ENCODE data around the gene DUOXA2. TPM values are rescaled to one million over a fixed set of nuclear protein-coding genes. Genes with fewer than 3 reads are reported as not detected.
"Not testable (repeated sequence)": the region's sequence is repeated elsewhere in the genome, so short reads cannot be mapped to it uniquely, and the experiment has no call there.

Gene DUOXA2
- total and polyA plus RNA-seq, 2 of the 4 experiments (the other 2 are of a cell fraction), result not detected

DNA sequence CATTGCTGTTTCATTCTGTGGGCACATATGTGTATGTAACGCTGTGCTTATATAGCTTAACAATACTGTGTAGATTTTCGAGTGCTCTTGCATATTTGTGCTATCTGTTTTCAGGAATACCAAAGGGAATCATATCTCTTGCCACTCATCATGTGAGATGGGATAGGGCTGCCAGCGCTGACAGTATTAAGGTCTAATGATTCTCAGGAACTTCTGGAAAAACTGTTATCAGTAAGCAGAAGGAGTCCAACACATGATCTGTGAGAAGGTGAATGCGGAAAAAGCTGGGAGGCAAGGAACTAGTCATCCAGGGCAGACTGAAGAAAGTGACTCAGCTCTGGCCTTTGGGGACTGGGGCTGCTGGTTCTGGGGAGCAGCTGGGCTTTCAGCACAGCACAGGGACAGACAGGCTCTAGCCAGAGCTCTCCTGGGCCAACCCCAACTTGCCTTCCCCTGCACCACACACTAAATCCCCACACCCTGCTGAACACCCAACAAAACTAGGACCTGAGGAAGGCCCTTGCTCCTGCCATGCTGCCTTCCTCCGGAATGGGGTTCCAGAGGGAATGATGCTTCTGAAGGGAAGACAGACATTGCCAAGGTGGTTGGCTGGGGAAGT lies 34.4 kb upstream of the DUOXA2 start:
- POLR2A ChIA-PET (ENCODE audit: unreplicated experiment); H3K9me3 ChIP-seq (ENCODE audit: control insufficient read depth, insufficient read depth, low read length); CTCF ChIA-PET; H3K9ac ChIP-seq (ENCODE audit: low read depth, low read length); H4K20me1 ChIP-seq (ENCODE audit: insufficient read depth, low read length); DNase-seq; H2AK5ac ChIP-seq (ENCODE audit: low read depth, low read length); H3K4me1 ChIP-seq (ENCODE audit: control insufficient read depth, insufficient read depth, low read length); H2BK20ac ChIP-seq (ENCODE audit: low read depth, low read length); H3K79me1 ChIP-seq (ENCODE audit: low read depth in 1 of 2, low read length in 2 of 2); H3K27me3 ChIP-seq (ENCODE audit: control insufficient read depth, insufficient read depth, low read length); H2AFZ ChIP-seq (replicated peaks; ENCODE audit: low read length, poor library complexity); H3K14ac ChIP-seq (replicated peaks; ENCODE audit: low read depth, low read length); in situ Hi-C loops (cut with MboI; ENCODE audit: low sequenced_read_pairs); H3K9me1 ChIP-seq (ENCODE audit: insufficient read depth, low read length); H3K23ac ChIP-seq (ENCODE audit: low read depth, low read length); H2BK120ac ChIP-seq (ENCODE audit: low read depth, low read length); H3K4ac ChIP-seq (ENCODE audit: low read depth, low read length); H2AK9ac ChIP-seq (replicated peaks; ENCODE audit: low read depth, low read length, poor library complexity); H3K4me2 ChIP-seq (ENCODE audit: low read depth, low read length); intact Hi-C loops (cut with micrococcal nuclease); dilution Hi-C loops (cut with HindIII; ENCODE audit: low sequenced_read_pairs, unreplicated experiment); H3K36me3 ChIP-seq (ENCODE audit: control insufficient read depth, insufficient read depth, low read length); H3K18ac ChIP-seq (ENCODE audit: low read depth, low read length); H4K5ac ChIP-seq (ENCODE audit: low read depth, low read length); H3K27ac ChIP-seq (ENCODE audit: insufficient read depth, low read length); H2BK5ac ChIP-seq (ENCODE audit: low read depth, low read length, poor library complexity, severe bottlenecking); BruUV-seq (replicated peaks); H3K4me3 ChIP-seq (ENCODE audit: insufficient read depth, low read depth, low read length); H4K8ac ChIP-seq (ENCODE audit: low read depth in 2 of 2, low read length in 2 of 2); H2BK15ac ChIP-seq (ENCODE audit: low read depth, low read length); H3K56ac ChIP-seq (ENCODE audit: extremely low read depth, insufficient read depth, low read length); H4K91ac ChIP-seq (ENCODE audit: insufficient read depth, low read depth, low read length): not testable (repeated sequence)
- WGBS, 2 experiments (ENCODE audit: extremely low coverage in 2 of 2, insufficient read length in 1 of 2), result no CpG with 5 or more reads among the region's 5 CpGs
- ATAC-seq (ENCODE audit: low read depth), result peak; percentile 44

DNA sequence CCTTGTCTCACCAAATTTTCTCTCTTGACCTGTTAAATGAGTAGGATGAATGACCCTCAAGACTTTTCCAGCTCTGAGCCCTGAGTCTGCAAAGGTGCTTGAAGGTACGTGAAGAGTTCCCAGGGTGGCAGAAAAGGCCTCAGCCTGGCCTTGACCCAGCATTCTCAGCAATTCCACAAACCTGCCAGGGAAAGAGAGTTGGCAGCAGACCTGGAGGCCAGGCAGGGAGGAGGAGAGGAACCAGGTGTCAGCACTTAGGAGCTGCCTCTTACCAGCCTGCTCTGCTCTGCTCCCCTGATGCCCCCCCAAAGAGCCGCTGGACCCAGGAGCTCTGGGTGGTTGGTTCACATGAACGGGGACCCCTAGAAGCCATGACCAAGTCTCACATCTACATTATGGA lies 33.5 kb upstream of the DUOXA2 start:
- H2AFZ ChIP-seq (replicated peaks; ENCODE audit: low read length, poor library complexity); H4K5ac ChIP-seq (ENCODE audit: low read depth, low read length); H3K4me2 ChIP-seq (ENCODE audit: low read depth, low read length); H3K79me1 ChIP-seq (ENCODE audit: low read depth in 1 of 2, low read length in 2 of 2); intact Hi-C loops (cut with micrococcal nuclease); BruUV-seq (replicated peaks); H3K9ac ChIP-seq (ENCODE audit: low read depth, low read length); H2BK20ac ChIP-seq (ENCODE audit: low read depth, low read length); H4K91ac ChIP-seq (ENCODE audit: insufficient read depth, low read depth, low read length); H2AK9ac ChIP-seq (replicated peaks; ENCODE audit: low read depth, low read length, poor library complexity); H2BK120ac ChIP-seq (ENCODE audit: low read depth, low read length); H2AK5ac ChIP-seq (ENCODE audit: low read depth, low read length); H3K27ac ChIP-seq (ENCODE audit: insufficient read depth, low read length); H3K18ac ChIP-seq (ENCODE audit: low read depth, low read length); H3K14ac ChIP-seq (replicated peaks; ENCODE audit: low read depth, low read length); H3K4me1 ChIP-seq (ENCODE audit: control insufficient read depth, insufficient read depth, low read length); H3K27me3 ChIP-seq (ENCODE audit: control insufficient read depth, insufficient read depth, low read length); H3K4ac ChIP-seq (ENCODE audit: low read depth, low read length); in situ Hi-C loops (cut with MboI; ENCODE audit: low sequenced_read_pairs); H3K4me3 ChIP-seq (ENCODE audit: insufficient read depth, low read depth, low read length); H3K9me3 ChIP-seq (ENCODE audit: control insufficient read depth, insufficient read depth, low read length); ATAC-seq (ENCODE audit: low read depth); H3K36me3 ChIP-seq (ENCODE audit: control insufficient read depth, insufficient read depth, low read length); H3K56ac ChIP-seq (ENCODE audit: extremely low read depth, insufficient read depth, low read length); H3K23ac ChIP-seq (ENCODE audit: low read depth, low read length); dilution Hi-C loops (cut with HindIII; ENCODE audit: low sequenced_read_pairs, unreplicated experiment); H2BK15ac ChIP-seq (ENCODE audit: low read depth, low read length); H3K9me1 ChIP-seq (ENCODE audit: insufficient read depth, low read length); H4K8ac ChIP-seq (ENCODE audit: low read depth in 2 of 2, low read length in 2 of 2); H4K20me1 ChIP-seq (ENCODE audit: insufficient read depth, low read length); H2BK5ac ChIP-seq (ENCODE audit: low read depth, low read length, poor library complexity, severe bottlenecking); POLR2A ChIA-PET (ENCODE audit: unreplicated experiment); DNase-seq: not testable (repeated sequence)
- WGBS, 2 experiments (ENCODE audit: extremely low coverage in 2 of 2, insufficient read length in 1 of 2), result no CpG with 5 or more reads among the region's 3 CpGs
- CTCF ChIA-PET, result interaction anchor here (0.9 kb wide), 1 partner anchor 37 kb away, joined by 3 read pairs; no protein-coding TSS in a partner anchor
